Peyer's patch (tissue), 4 donors: ENCODE measurements around the gene TSPAN33. TPM values are rescaled to one million over a fixed set of nuclear protein-coding genes. Genes with fewer than 3 reads are reported as not detected.

Source experiments
- DNase-seq, 3 donors: peaks; one replicate each; pipeline ENCODE4 v3.0.0-alpha.2; 2017 to 2019
- H3K27ac ChIP-seq, 4 donors: fragments of 200-600 bp; sonication (generic); one replicate each; pipeline ENCODE4 v1.5.1; 2016 to 2019
- H3K27me3 ChIP-seq, 2 donors: fragments of 200-600 bp; sonication (generic); one replicate each; pipeline ENCODE4 v1.5.1; 2019
- H3K36me3 ChIP-seq, 3 donors: fragments of 200-600 bp; sonication (generic); one replicate each; pipeline ENCODE4 v1.5.1; 2016 to 2019
- H3K4me1 ChIP-seq, 4 donors: fragments of 200-600 bp; sonication (generic); one replicate each; pipeline ENCODE4 v1.5.1; 2016 to 2019
- H3K4me3 ChIP-seq, 4 donors: fragments of 200-600 bp; sonication (generic); 1 replicate in 3 of 4; 2 replicates in 1 of 4; pipeline ENCODE4 v1.5.1; 2016 to 2019; ENCODE audit warnings: mild to moderate bottlenecking in 1 of 4
- H3K9me3 ChIP-seq, 4 donors: fragments of 200-600 bp; sonication (generic); one replicate each; pipeline ENCODE4 v1.5.1; 2016 to 2019; ENCODE audit warnings: mild to moderate bottlenecking in 1 of 4
- POLR2A ChIP-seq, 2 donors: fragments of 450-650 bp; IDR thresholded peaks; one replicate each; pipeline ENCODE4 v1.5.1; 2017; ENCODE audit warnings: antibody characterized with exemption in 2 of 2, mild to moderate bottlenecking in 2 of 2, moderate library complexity in 2 of 2
- total RNA-seq, 4 donors: library from RNA; depleted of rRNA; stranded (reverse); fragments of >200 nt; gene quantifications; one replicate each; pipeline ENCODE4 v1.1.0, GENCODE V29; 2016
- TF ChIP-seq, protein P1 (sequence below), 6 experiments: fragments of 450-650 bp in 4 of 6; fragments of 200-600 bp in 2 of 6; sonication (generic) in 1 of 6; IDR thresholded peaks; one replicate each; pipeline ENCODE4 v1.5.1; 2017 to 2019; ENCODE audit warnings: antibody characterized with exemption in 6 of 6, mild to moderate bottlenecking in 3 of 6, moderate library complexity in 1 of 6

TSPAN33 gene
- total RNA-seq, 4 donors from 2014 or later = 1.0 to 28.9 (median 3.5) TPM

DNA sequence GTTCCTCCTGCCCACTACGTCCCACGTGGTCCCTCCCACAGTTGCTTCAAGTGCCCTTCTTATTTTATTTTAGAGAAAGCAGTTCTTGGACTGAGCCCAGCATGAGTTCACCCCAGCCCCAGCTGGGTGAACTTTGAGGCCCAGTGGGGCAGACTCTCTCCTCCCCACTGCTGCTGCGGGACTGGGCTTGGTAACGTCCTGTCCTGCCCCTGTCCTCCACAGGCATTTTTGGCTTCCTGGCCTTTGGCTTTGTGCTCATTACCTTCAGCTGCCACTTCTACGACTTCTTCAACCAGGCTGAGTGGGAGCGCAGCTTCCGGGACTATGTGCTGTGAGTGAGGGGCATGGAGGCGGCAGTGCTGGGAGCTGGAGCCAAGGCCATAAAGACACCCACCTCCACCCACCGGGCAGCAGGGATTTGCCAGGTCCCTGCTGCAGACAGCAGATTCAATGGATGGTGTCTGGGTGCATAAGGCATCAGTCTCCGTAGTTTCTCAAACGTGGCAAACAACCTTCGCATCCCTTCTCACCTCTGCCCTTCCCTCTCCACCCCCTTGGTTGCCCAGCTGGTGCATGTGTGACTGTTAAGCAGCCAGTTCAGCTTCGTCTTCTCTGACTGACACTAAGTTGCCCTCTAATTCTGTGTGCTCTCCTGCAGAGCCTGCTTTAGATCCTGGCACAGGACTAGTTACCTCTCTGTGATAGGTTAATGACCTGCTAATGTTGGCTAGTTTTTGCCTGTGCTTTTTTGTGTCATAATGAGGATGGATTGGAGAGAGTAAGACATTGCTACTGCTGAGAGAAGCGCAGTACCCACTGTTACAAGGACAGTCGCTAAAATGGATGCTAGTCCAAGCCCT is 64.8 kb downstream of the TSPAN33 start:
- Histone ChIP-seq H3K27ac (no peak overlapping the region), H3K36me3 (no peaks in the 10 kb centered on the region), H3K9me3 (no peaks in the 10 kb centered on the region), H3K4me1 (no peaks in the 10 kb centered on the region), H3K27me3 (no peaks in the 10 kb centered on the region), H3K4me3 (no peak overlapping the region)
- no peak for DNase-seq
- TF ChIP-seq, protein P1, sequence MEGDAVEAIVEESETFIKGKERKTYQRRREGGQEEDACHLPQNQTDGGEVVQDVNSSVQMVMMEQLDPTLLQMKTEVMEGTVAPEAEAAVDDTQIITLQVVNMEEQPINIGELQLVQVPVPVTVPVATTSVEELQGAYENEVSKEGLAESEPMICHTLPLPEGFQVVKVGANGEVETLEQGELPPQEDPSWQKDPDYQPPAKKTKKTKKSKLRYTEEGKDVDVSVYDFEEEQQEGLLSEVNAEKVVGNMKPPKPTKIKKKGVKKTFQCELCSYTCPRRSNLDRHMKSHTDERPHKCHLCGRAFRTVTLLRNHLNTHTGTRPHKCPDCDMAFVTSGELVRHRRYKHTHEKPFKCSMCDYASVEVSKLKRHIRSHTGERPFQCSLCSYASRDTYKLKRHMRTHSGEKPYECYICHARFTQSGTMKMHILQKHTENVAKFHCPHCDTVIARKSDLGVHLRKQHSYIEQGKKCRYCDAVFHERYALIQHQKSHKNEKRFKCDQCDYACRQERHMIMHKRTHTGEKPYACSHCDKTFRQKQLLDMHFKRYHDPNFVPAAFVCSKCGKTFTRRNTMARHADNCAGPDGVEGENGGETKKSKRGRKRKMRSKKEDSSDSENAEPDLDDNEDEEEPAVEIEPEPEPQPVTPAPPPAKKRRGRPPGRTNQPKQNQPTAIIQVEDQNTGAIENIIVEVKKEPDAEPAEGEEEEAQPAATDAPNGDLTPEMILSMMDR (IDR thresholded peaks at IDR 0.05) = no peak
- TF ChIP-seq POLR2A (IDR thresholded peaks at IDR 0.05) = no peak

GRCh38 chr7:129210256-129210988 is 65.9 kb downstream of the TSPAN33 start:
- H3K27ac ChIP-seq = no peak overlapping the region
- no peaks in the 10 kb centered on the region for H3K4me1 ChIP-seq
- H3K36me3 ChIP-seq = no peaks in the 10 kb centered on the region
- TF ChIP-seq, protein P1 (IDR thresholded peaks at IDR 0.05) = peak; percentile 67 to 85 (median 73)
- no peak for TF ChIP-seq POLR2A (IDR thresholded peaks at IDR 0.05)
- H3K4me3 ChIP-seq = no peak overlapping the region
- DNase-seq = peak; percentile 78 to 88 (median 82)
- H3K27me3 ChIP-seq = no peaks in the 10 kb centered on the region
- H3K9me3 ChIP-seq = no peaks in the 10 kb centered on the region

GRCh38 chr7:129210989-129211312 is 66.4 kb downstream of the TSPAN33 start:
- H3K4me3 ChIP-seq = no peak overlapping the region
- no peak overlapping the region for H3K27ac ChIP-seq
- no peak for TF ChIP-seq POLR2A (IDR thresholded peaks at IDR 0.05)
- TF ChIP-seq, protein P1 (IDR thresholded peaks at IDR 0.05) = no peak
- H3K9me3 ChIP-seq = no peaks in the 10 kb centered on the region
- no peaks in the 10 kb centered on the region for H3K36me3 ChIP-seq
- H3K4me1 ChIP-seq = no peaks in the 10 kb centered on the region
- DNase-seq = peak in 1 of 3 donors; percentile 30
- H3K27me3 ChIP-seq = no peaks in the 10 kb centered on the region

DNA sequence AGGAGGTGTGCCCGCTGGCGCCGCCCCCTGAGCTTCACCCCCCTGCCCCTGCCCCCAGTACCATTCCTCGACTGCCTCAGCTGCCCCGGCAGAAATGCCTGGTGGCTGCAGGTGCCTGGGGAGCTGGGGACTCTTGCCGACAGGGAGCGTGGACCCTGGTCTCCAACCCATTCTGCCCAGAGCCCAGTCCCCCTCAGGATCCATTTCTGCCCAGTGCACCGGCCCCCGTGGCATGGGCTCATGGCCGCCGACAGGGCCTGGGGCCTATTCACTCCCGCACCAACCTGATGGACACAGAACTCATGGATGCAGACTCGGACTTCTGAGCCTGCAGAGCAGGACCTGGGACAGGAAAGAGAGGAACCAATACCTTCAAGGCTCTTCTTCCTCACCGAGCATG is 67.6 kb downstream of the TSPAN33 start:
- H3K4me3 ChIP-seq = no peak overlapping the region
- TF ChIP-seq, protein P1 (IDR thresholded peaks at IDR 0.05) = no peak
- no peak for TF ChIP-seq POLR2A (IDR thresholded peaks at IDR 0.05)
- no peaks in the 10 kb centered on the region for H3K4me1 ChIP-seq
- DNase-seq = no peak
- no peak overlapping the region for H3K27ac ChIP-seq
- H3K27me3 ChIP-seq = no peaks in the 10 kb centered on the region
- H3K9me3 ChIP-seq = no peaks in the 10 kb centered on the region
- no peaks in the 10 kb centered on the region for H3K36me3 ChIP-seq

- H3K4me1 ChIP-seq = no peaks in the 10 kb centered on the region
- H3K36me3 ChIP-seq = no peaks in the 10 kb centered on the region
- H3K27me3 ChIP-seq = no peaks in the 10 kb centered on the region
- no peaks in the 10 kb centered on the region for H3K9me3 ChIP-seq
- DNase-seq = peak in 1 of 3 donors; percentile 13
- no peak overlapping the region for H3K4me3 ChIP-seq
- no peak overlapping the region for H3K27ac ChIP-seq
- TF ChIP-seq, protein P1 (IDR thresholded peaks at IDR 0.05) = no peak
- TF ChIP-seq POLR2A (IDR thresholded peaks at IDR 0.05) = no peak
Observed at GRCh38 chr7:129212596-129212995, 68.1 kb downstream of the TSPAN33 start.
